Gastrocnemius medialis (tissue), 4 donors: ENCODE data around the gene PCSK5.

Source experiments
- POLR2A ChIP-seq, 2 donors: fragments of 450-650 bp; IDR thresholded peaks; one replicate each; pipeline ENCODE4 v1.6.1; 2017; ENCODE audit warnings: antibody characterized with exemption in 2 of 2, mild to moderate bottlenecking in 2 of 2, moderate library complexity in 2 of 2
- TF ChIP-seq, protein P1 (sequence below), 5 experiments: fragments of 450-650 bp in 3 of 5; fragments of 200-600 bp in 2 of 5; sonication (generic) in 2 of 5; IDR thresholded peaks in 4 of 5; conservative IDR thresholded peaks in 1 of 5; 1 replicate in 4 of 5; 2 replicates in 1 of 5; pipeline ENCODE4 v1.5.1; 2016 to 2019; ENCODE audit warnings: antibody characterized with exemption in 5 of 5, mild to moderate bottlenecking in 3 of 5, moderate library complexity in 3 of 5

DNA sequence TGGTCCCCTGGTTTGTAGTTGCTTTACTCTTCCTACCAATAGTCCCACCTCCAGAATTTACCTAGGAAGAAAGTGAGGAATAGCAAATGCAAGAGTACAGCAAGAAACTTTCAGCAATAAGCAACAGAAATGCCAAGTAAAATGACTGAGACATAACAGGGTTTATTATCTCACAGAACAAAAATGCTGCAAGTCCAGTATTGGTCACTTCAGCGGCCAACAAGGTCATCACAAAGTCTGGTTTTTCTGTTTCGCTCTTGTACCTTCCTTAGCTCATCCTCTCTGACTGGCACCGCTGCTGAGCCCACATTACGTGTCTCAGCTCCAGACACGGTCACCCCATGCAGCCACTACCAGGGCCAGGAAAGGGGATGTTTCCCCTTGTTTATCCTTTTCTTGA is 421.1 kb downstream of the PCSK5 start:
- TF ChIP-seq, protein P1, sequence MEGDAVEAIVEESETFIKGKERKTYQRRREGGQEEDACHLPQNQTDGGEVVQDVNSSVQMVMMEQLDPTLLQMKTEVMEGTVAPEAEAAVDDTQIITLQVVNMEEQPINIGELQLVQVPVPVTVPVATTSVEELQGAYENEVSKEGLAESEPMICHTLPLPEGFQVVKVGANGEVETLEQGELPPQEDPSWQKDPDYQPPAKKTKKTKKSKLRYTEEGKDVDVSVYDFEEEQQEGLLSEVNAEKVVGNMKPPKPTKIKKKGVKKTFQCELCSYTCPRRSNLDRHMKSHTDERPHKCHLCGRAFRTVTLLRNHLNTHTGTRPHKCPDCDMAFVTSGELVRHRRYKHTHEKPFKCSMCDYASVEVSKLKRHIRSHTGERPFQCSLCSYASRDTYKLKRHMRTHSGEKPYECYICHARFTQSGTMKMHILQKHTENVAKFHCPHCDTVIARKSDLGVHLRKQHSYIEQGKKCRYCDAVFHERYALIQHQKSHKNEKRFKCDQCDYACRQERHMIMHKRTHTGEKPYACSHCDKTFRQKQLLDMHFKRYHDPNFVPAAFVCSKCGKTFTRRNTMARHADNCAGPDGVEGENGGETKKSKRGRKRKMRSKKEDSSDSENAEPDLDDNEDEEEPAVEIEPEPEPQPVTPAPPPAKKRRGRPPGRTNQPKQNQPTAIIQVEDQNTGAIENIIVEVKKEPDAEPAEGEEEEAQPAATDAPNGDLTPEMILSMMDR (IDR thresholded peaks at IDR 0.05 in 4 of 5, conservative IDR thresholded peaks at IDR 0.05 in 1 of 5) = no peak
- no peak for TF ChIP-seq POLR2A (IDR thresholded peaks at IDR 0.05)
